ENCODE data around the gene RUNX1.

DNA sequence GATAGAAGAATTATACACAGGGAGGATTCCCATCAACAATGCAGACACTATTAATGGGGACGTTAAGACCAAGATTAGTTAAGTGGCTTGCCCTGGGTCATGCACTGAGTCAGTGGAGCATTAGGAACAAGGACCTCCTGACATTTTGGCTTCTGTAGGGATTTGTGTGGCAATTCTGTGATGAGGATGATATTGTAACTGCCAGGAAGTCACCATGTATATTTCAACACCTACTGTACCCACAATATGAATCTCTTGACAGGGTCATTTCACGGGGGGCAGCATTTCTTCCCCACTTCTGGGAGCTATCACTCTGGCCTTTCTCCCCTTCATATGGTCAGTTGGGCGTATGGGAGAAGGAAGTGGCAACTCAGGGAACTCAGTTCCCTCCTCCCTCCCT is 134.9 kb downstream of the RUNX1 start:
- TF ChIP-seq POLR2A (IDR thresholded peaks at IDR 0.05; ENCODE audit: low read length) (no peak), GATA1 (IDR thresholded peaks at IDR 0.05; ENCODE audit: low read depth, low read length) (no peak)

All from erythroblast (primary cell).